ENCODE measurements around the gene CCDC89.

DNA sequence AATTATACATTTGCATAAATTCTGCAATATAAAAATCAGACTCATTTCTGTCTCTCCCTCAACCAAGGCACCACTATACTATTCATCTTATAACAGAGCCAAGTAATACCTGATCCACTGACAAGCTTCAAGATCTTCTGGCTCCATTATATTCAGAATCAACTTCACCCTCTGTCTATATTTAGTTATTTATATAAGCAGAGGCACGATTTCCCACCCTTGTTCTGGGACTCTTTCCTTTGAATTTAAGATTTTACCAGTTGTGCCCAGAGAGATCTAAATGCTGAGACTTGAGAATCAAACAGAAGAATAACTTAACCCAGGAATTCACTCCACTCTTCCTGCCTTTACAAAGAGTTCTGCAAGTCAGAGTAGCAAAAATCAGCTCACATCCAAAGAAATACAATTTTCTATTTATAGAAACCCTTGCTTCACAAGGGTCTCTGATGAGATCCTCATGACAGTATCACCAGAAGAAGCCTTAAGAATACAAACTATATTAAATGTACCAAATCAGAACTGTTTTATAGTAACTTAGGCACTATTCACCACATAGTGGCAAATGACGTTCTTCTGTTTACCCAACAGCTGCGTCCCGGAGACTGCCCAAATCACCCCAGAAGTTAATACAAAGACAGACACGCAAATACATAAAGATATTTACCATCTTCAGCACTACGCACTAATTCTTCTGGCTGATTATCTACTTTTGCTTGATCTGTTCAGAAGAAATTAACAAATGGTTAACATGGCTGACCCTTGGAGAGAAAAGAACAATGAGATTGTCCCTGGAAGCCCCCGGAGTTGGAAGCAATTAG is 32.3 kb upstream of the CCDC89 start:
- TF ChIP-seq, protein P1, sequence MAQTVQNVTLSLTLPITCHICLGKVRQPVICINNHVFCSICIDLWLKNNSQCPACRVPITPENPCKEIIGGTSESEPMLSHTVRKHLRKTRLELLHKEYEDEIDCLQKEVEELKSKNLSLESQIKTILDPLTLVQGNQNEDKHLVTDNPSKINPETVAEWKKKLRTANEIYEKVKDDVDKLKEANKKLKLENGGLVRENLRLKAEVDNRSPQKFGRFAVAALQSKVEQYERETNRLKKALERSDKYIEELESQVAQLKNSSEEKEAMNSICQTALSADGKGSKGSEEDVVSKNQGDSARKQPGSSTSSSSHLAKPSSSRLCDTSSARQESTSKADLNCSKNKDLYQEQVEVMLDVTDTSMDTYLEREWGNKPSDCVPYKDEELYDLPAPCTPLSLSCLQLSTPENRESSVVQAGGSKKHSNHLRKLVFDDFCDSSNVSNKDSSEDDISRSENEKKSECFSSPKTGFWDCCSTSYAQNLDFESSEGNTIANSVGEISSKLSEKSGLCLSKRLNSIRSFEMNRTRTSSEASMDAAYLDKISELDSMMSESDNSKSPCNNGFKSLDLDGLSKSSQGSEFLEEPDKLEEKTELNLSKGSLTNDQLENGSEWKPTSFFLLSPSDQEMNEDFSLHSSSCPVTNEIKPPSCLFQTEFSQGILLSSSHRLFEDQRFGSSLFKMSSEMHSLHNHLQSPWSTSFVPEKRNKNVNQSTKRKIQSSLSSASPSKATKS (CRISPR knock-in tag; IDR thresholded peaks at IDR 0.05), result no peak
- TF ChIP-seq POLR2A (conservative IDR thresholded peaks at IDR 0.05), result no peak
- TF ChIP-seq CEBPG (CRISPR knock-in tag; IDR thresholded peaks at IDR 0.05), result no peak
- no peak for TF ChIP-seq CEBPG (tag; conservative IDR thresholded peaks at IDR 0.05 in 1 of 2, IDR thresholded peaks at IDR 0.05 in 1 of 2)
- TF ChIP-seq, protein P2, sequence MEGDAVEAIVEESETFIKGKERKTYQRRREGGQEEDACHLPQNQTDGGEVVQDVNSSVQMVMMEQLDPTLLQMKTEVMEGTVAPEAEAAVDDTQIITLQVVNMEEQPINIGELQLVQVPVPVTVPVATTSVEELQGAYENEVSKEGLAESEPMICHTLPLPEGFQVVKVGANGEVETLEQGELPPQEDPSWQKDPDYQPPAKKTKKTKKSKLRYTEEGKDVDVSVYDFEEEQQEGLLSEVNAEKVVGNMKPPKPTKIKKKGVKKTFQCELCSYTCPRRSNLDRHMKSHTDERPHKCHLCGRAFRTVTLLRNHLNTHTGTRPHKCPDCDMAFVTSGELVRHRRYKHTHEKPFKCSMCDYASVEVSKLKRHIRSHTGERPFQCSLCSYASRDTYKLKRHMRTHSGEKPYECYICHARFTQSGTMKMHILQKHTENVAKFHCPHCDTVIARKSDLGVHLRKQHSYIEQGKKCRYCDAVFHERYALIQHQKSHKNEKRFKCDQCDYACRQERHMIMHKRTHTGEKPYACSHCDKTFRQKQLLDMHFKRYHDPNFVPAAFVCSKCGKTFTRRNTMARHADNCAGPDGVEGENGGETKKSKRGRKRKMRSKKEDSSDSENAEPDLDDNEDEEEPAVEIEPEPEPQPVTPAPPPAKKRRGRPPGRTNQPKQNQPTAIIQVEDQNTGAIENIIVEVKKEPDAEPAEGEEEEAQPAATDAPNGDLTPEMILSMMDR (IDR thresholded peaks at IDR 0.05 in 2 of 3, conservative IDR thresholded peaks at IDR 0.05 in 1 of 3; ENCODE audit: insufficient read depth in 2 of 3, low read depth in 1 of 3, low read length in 3 of 3), result no peak
- TF ChIP-seq POLR2AphosphoS5 (IDR thresholded peaks at IDR 0.05; ENCODE audit: control insufficient read depth, insufficient read depth, low read depth, low read length), result no peak
- no peak for TF ChIP-seq EZH2 (IDR thresholded peaks at IDR 0.05; ENCODE audit: borderline replicate concordance, low read depth, low read length)
- no peak for TF ChIP-seq GATA2 (CRISPR knock-in tag; IDR thresholded peaks at IDR 0.05)
- no peak for TF ChIP-seq NFYB (IDR thresholded peaks at IDR 0.05; ENCODE audit: extremely low read depth, insufficient read length)
